NCI-H1694 (cell line): ENCODE data around the gene RND1.
"Not testable (repeated sequence)": the region's sequence is repeated elsewhere in the genome, so short reads cannot be mapped to it uniquely, and the experiment has no call there.

ENCODE experiments used
- DNase-seq: peaks from one replicate; lab custom pipeline; 2025; lab: John Stamatoyannopoulos, UW

The RND1 gene

GRCh38 chr12:48868451-48868850 is 2.8 kb upstream of the RND1 start:
- DNase-seq, result no peak

GRCh38 chr12:48866052-48866711 is 512 bp upstream of the RND1 start:
- no peak for DNase-seq

GRCh38 chr12:48863291-48863690 is 2.4 kb downstream of the RND1 start:
- DNase-seq, result no peak

- no peak for DNase-seq
These were observed 2.9 kb downstream of the RND1 start for GRCh38 chr12:48862760-48863159.

GRCh38 chr12:48861111-48861510 is 4.6 kb downstream of the RND1 start:
- no peak for DNase-seq

- DNase-seq, result not testable (repeated sequence)
These were observed 5.4 kb downstream of the RND1 start for GRCh38 chr12:48860236-48860635.

- no peak for DNase-seq
These were observed 6.1 kb downstream of the RND1 start for GRCh38 chr12:48859607-48860006.

- DNase-seq, result no peak
These were observed 7.6 kb downstream of the RND1 start for GRCh38 chr12:48858043-48858442.

- DNase-seq, result no peak
These were observed 8.2 kb downstream of the RND1 start for GRCh38 chr12:48857278-48857994.

GRCh38 chr12:48856379-48856778 is 9.3 kb downstream of the RND1 start:
- DNase-seq, result no peak

GRCh38 chr12:48854932-48855331 is 10.7 kb downstream of the RND1 start:
- not testable (repeated sequence) for DNase-seq

- no peak for DNase-seq
These were observed 11.2 kb downstream of the RND1 start for GRCh38 chr12:48854488-48854887.

- DNase-seq, result peak; percentile 92
These were observed 12.7 kb downstream of the RND1 start for GRCh38 chr12:48852734-48853688.

GRCh38 chr12:48851883-48852733 is 13.6 kb downstream of the RND1 start, which contains the start of gene DDX23:
Gene DDX23 (minus strand): TSS chr12:48852163. CDS start chr12:48845782, 6,381 bp downstream.
- DNase-seq, result peak; percentile 86

GRCh38 chr12:48842021-48842420 is 23.6 kb downstream of the RND1 start:
- not testable (repeated sequence) for DNase-seq

GRCh38 chr12:48838048-48838447 is 27.6 kb downstream of the RND1 start:
- DNase-seq, result no peak

GRCh38 chr12:48832321-48833060 is 33.2 kb downstream of the RND1 start:
- DNase-seq, result no peak

- DNase-seq, result no peak
These were observed 34.4 kb downstream of the RND1 start for GRCh38 chr12:48831257-48831656.

GRCh38 chr12:48828841-48829575 is 36.7 kb downstream of the RND1 start:
- no peak for DNase-seq

GRCh38 chr12:48828293-48828692 is 37.4 kb downstream of the RND1 start:
- DNase-seq, result no peak
